ENCODE measurements around the gene GPR63.

The GPR63 gene

GRCh38 chr6:96789871-96790270 lies 47.4 kb downstream of the GPR63 start:
- Histone ChIP-seq H3K4me1 (ENCODE audit: control insufficient read depth, insufficient read depth, low read length) (peaks cover 18% of the 10 kb centered on the region), H3K9ac (ENCODE audit: low read length) (no peak overlapping the region), H3K4me3 (ENCODE audit: low read depth, low read length) (no peak overlapping the region), H3K9me3 (ENCODE audit: control insufficient read depth, insufficient read depth, low read depth, low read length) (no peaks in the 10 kb centered on the region; the same call in 1 of the 2 replicates), H3K27me3 (ENCODE audit: control insufficient read depth, insufficient read depth, low read length) (no peaks in the 10 kb centered on the region), H3K36me3 (ENCODE audit: control insufficient read depth, insufficient read depth, low read length) (no peaks in the 10 kb centered on the region), H3K27ac (ENCODE audit: low read depth, low read length) (no peak overlapping the region)

- Histone ChIP-seq H3K27me3 (ENCODE audit: control insufficient read depth, insufficient read depth, low read length) (no peaks in the 10 kb centered on the region), H3K9me3 (ENCODE audit: control insufficient read depth, insufficient read depth, low read depth, low read length) (no peaks in the 10 kb centered on the region; the same call in 1 of the 2 replicates), H3K27ac (ENCODE audit: low read depth, low read length) (0 out of 2 replicates have a peak overlapping the region, but pooled peaks have one; percentile 30), H3K4me3 (ENCODE audit: low read depth, low read length) (no peak overlapping the region), H3K36me3 (ENCODE audit: control insufficient read depth, insufficient read depth, low read length) (no peaks in the 10 kb centered on the region), H3K9ac (ENCODE audit: low read length) (no peak overlapping the region), H3K4me1 (ENCODE audit: control insufficient read depth, insufficient read depth, low read length) (peaks cover 18% of the 10 kb centered on the region)
Measured at GRCh38 chr6:96787846-96788580, 49.3 kb downstream of the GPR63 start.

GRCh38 chr6:96786336-96786735 lies 50.9 kb downstream of the GPR63 start:
- no peaks in the 10 kb centered on the region; the same call in 1 of the 2 replicates for H3K9me3 ChIP-seq (ENCODE audit: control insufficient read depth, insufficient read depth, low read depth, low read length)
- H3K36me3 ChIP-seq (ENCODE audit: control insufficient read depth, insufficient read depth, low read length): no peaks in the 10 kb centered on the region

GRCh38 chr6:96784650-96785049 lies 52.6 kb downstream of the GPR63 start:
- no peaks in the 10 kb centered on the region for H3K27me3 ChIP-seq (ENCODE audit: control insufficient read depth, insufficient read depth, low read length)

More at GRCh38 chr6:96786336-96786735, 50.9 kb downstream of the GPR63 start:
- peaks cover 18% of the 10 kb centered on the region for H3K4me1 ChIP-seq (ENCODE audit: control insufficient read depth, insufficient read depth, low read length)
- no peaks in the 10 kb centered on the region for H3K27me3 ChIP-seq (ENCODE audit: control insufficient read depth, insufficient read depth, low read length)
- H3K27ac ChIP-seq (ENCODE audit: low read depth, low read length): no peak overlapping the region
- no peak overlapping the region for H3K9ac ChIP-seq (ENCODE audit: low read length)
- H3K4me3 ChIP-seq (ENCODE audit: low read depth, low read length): no peak overlapping the region

DNA sequence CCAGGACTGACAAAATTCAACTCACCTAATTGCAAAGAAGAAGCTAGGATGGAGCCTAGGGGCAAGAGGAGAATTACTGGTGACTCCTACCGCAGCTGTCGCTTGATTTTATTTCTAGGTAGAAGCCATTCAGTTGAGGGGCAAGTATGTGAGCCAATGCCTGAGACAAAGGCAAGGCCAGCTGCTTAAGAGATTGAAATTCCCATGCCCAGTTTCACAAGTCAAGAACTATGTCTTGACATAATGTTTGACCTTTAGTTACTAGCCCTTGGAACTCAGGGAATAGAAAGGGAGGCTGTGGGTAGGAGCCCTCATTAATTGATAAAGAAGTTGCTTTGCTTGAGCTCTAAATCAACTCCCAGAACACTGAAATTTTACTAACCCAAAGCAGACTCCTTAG lies 54.0 kb downstream of the GPR63 start:
- no peaks in the 10 kb centered on the region for H3K9me3 ChIP-seq (ENCODE audit: control insufficient read depth, insufficient read depth, low read depth, low read length)
- peaks cover 10% of the 10 kb centered on the region for H3K4me1 ChIP-seq (ENCODE audit: control insufficient read depth, insufficient read depth, low read length)
- no peak overlapping the region for H3K9ac ChIP-seq (ENCODE audit: low read length)
- H3K36me3 ChIP-seq (ENCODE audit: control insufficient read depth, insufficient read depth, low read length): no peaks in the 10 kb centered on the region
- H3K27me3 ChIP-seq (ENCODE audit: control insufficient read depth, insufficient read depth, low read length): no peaks in the 10 kb centered on the region
- no peak overlapping the region for H3K27ac ChIP-seq (ENCODE audit: low read depth, low read length)
- H3K4me3 ChIP-seq (ENCODE audit: low read depth, low read length): no peak overlapping the region

More at GRCh38 chr6:96784650-96785049, 52.6 kb downstream of the GPR63 start:
- Histone ChIP-seq H3K9ac (ENCODE audit: low read length) (no peak overlapping the region), H3K4me1 (ENCODE audit: control insufficient read depth, insufficient read depth, low read length) (peaks cover 18% of the 10 kb centered on the region), H3K36me3 (ENCODE audit: control insufficient read depth, insufficient read depth, low read length) (no peaks in the 10 kb centered on the region), H3K4me3 (ENCODE audit: low read depth, low read length) (no peak overlapping the region), H3K27ac (ENCODE audit: low read depth, low read length) (no peak overlapping the region), H3K9me3 (ENCODE audit: control insufficient read depth, insufficient read depth, low read depth, low read length) (no peaks in the 10 kb centered on the region)

DNA sequence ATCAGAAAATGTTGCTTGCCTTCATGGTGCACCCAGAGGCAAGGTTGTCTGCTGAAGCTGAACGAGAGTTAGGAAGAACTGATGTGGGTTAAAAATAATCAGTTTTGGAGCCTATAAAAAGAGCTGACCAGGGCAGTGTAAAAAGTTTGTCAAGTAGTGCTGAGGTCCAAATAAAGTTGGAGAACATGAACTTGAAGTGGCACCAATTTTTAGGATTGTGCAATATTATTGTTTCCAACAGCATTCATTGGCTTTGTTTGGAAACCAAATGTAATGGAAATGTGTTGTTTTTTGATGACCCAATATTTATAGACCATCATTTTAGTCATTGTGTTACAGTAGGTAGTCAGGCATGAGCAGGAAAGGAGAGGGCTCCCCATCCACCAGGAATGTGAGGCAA lies 55.7 kb downstream of the GPR63 start:
- Histone ChIP-seq H3K36me3 (ENCODE audit: control insufficient read depth, insufficient read depth, low read length) (no peaks in the 10 kb centered on the region), H3K4me3 (ENCODE audit: low read depth, low read length) (no peak overlapping the region), H3K4me1 (ENCODE audit: control insufficient read depth, insufficient read depth, low read length) (no peaks in the 10 kb centered on the region), H3K9me3 (ENCODE audit: control insufficient read depth, insufficient read depth, low read depth, low read length) (no peaks in the 10 kb centered on the region), H3K9ac (ENCODE audit: low read length) (no peak overlapping the region), H3K27me3 (ENCODE audit: control insufficient read depth, insufficient read depth, low read length) (no peaks in the 10 kb centered on the region), H3K27ac (ENCODE audit: low read depth, low read length) (no peak overlapping the region)

DNA sequence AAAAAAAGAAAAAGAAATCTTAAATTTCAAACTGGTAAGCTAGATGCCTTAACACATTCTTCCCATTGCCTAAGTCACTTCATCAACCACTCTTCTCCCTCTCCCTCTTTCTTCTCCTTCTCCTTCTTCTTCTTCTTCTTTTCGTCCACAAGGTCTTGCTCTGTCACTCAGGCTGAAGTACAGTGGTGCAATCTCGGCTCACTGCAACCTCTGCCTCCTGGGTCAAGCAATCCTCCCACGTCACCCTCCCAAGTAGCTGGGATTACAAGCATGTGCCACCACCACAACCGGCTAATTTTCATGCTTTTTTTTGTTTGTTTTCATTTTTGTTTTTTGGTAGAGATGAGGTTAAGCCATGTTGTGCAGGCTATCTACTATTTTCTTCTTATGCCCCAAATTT lies 60.2 kb downstream of the GPR63 start:
- no peaks in the 10 kb centered on the region for H3K27me3 ChIP-seq (ENCODE audit: control insufficient read depth, insufficient read depth, low read length)
- no peak overlapping the region for H3K9ac ChIP-seq (ENCODE audit: low read length)
- H3K27ac ChIP-seq (ENCODE audit: low read depth, low read length): no peak overlapping the region

DNA sequence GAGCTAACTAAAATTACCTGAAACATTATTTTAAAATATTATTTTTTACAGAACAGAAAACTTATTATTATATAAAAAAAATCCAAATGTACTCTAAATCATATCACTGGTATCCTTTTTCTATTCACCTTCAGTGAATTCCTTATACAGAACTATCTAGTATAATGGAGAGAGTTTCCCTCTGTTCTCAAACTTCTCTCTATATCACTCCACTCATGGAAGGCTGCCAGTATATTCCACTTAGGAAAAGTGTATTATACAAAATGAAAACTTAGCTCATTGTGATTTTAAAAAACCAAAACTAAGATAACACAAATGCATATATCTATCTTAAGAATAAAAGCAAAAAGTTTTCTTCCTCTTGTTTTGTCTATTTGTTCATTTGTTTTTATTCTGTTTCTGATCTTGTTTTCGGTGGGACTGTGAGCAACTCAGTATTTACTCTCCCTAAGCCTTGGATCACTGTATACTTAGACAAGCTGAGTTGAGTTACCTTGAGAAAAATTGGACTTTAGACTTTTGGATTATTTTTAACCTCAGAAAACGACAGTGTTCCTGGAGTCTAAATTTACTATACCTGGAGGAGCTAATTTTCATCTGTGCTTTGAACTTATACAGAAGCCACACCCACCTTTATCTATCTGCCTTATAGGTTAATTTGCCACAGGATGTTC lies 61.4 kb downstream of the GPR63 start:
- no peaks in the 10 kb centered on the region for H3K36me3 ChIP-seq (ENCODE audit: control insufficient read depth, insufficient read depth, low read length)

More for the DNA sequence above, 60.2 kb downstream of the GPR63 start:
- no peaks in the 10 kb centered on the region for H3K9me3 ChIP-seq (ENCODE audit: control insufficient read depth, insufficient read depth, low read depth, low read length)
- H3K36me3 ChIP-seq (ENCODE audit: control insufficient read depth, insufficient read depth, low read length): no peaks in the 10 kb centered on the region
- H3K4me3 ChIP-seq (ENCODE audit: low read depth, low read length): no peak overlapping the region
- H3K4me1 ChIP-seq (ENCODE audit: control insufficient read depth, insufficient read depth, low read length): no peaks in the 10 kb centered on the region

GRCh38 chr6:96766769-96767168 lies 70.5 kb downstream of the GPR63 start:
- no peaks in the 10 kb centered on the region for H3K9me3 ChIP-seq (ENCODE audit: control insufficient read depth, insufficient read depth, low read depth, low read length)
- H3K4me3 ChIP-seq (ENCODE audit: low read depth, low read length): no peak overlapping the region
- no peaks in the 10 kb centered on the region for H3K27me3 ChIP-seq (ENCODE audit: control insufficient read depth, insufficient read depth, low read length)
- no peak overlapping the region for H3K9ac ChIP-seq (ENCODE audit: low read length)
- no peaks in the 10 kb centered on the region for H3K36me3 ChIP-seq (ENCODE audit: control insufficient read depth, insufficient read depth, low read length)
- no peak overlapping the region for H3K27ac ChIP-seq (ENCODE audit: low read depth, low read length)
- no peaks in the 10 kb centered on the region for H3K4me1 ChIP-seq (ENCODE audit: control insufficient read depth, insufficient read depth, low read length)

More for the DNA sequence above, 61.4 kb downstream of the GPR63 start:
- H3K9me3 ChIP-seq (ENCODE audit: control insufficient read depth, insufficient read depth, low read depth, low read length): no peaks in the 10 kb centered on the region
- H3K27me3 ChIP-seq (ENCODE audit: control insufficient read depth, insufficient read depth, low read length): no peaks in the 10 kb centered on the region
- no peak overlapping the region for H3K27ac ChIP-seq (ENCODE audit: low read depth, low read length)
- H3K9ac ChIP-seq (ENCODE audit: low read length): no peak overlapping the region
- no peak overlapping the region for H3K4me3 ChIP-seq (ENCODE audit: low read depth, low read length)
- H3K4me1 ChIP-seq (ENCODE audit: control insufficient read depth, insufficient read depth, low read length): no peaks in the 10 kb centered on the region

GRCh38 chr6:96762599-96762998 lies 74.7 kb downstream of the GPR63 start:
- H3K27ac ChIP-seq (ENCODE audit: low read depth, low read length): no peak overlapping the region
- no peak overlapping the region for H3K9ac ChIP-seq (ENCODE audit: low read length)
- H3K4me3 ChIP-seq (ENCODE audit: low read depth, low read length): no peak overlapping the region

DNA sequence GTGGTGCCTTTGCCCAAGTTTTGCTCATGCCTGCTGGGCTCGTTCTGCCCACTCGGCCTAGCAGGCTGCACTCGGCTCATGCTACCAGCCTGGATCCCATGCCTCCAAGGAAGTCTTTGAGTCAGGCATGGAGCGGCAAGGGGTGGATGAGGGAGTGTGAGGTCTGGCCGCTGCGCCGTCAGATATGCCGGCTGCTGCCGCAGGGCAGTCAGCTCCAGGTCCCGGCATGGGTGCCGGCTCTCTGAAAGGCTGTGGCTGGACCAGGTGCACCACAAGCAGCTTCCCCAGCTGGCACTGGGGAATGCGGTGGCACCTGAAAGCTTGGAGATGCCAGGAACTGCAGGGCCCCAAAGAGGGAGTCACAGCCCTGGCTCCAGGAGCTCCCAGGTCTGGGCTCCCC lies 75.5 kb downstream of the GPR63 start:
- Histone ChIP-seq H3K27me3 (ENCODE audit: control insufficient read depth, insufficient read depth, low read length) (no peaks in the 10 kb centered on the region), H3K9me3 (ENCODE audit: control insufficient read depth, insufficient read depth, low read depth, low read length) (no peaks in the 10 kb centered on the region), H3K9ac (ENCODE audit: low read length) (no peak overlapping the region), H3K4me1 (ENCODE audit: control insufficient read depth, insufficient read depth, low read length) (no peaks in the 10 kb centered on the region), H3K36me3 (ENCODE audit: control insufficient read depth, insufficient read depth, low read length) (no peaks in the 10 kb centered on the region), H3K27ac (ENCODE audit: low read depth, low read length) (no peak overlapping the region), H3K4me3 (ENCODE audit: low read depth, low read length) (no peak overlapping the region)

More at GRCh38 chr6:96762599-96762998, 74.7 kb downstream of the GPR63 start:
- no peaks in the 10 kb centered on the region for H3K4me1 ChIP-seq (ENCODE audit: control insufficient read depth, insufficient read depth, low read length)
- H3K9me3 ChIP-seq (ENCODE audit: control insufficient read depth, insufficient read depth, low read depth, low read length): no peaks in the 10 kb centered on the region
- H3K36me3 ChIP-seq (ENCODE audit: control insufficient read depth, insufficient read depth, low read length): no peaks in the 10 kb centered on the region
- H3K27me3 ChIP-seq (ENCODE audit: control insufficient read depth, insufficient read depth, low read length): no peaks in the 10 kb centered on the region

Measured in HUES6 (cell line).